HG03571 (cell line): Measurements from ENCODE around the gene GATB.
"Not testable (repeated sequence)": the region's sequence is repeated elsewhere in the genome, so short reads cannot be mapped to it uniquely, and the experiment has no call there.

Experiments
- ATAC-seq: cut with Tn5 transposase; IDR thresholded peaks from one replicate; pipeline ENCODE4 v1.9.1; 2021; ENCODE audit not compliant: unreplicated experiment

The GATB gene

DNA sequence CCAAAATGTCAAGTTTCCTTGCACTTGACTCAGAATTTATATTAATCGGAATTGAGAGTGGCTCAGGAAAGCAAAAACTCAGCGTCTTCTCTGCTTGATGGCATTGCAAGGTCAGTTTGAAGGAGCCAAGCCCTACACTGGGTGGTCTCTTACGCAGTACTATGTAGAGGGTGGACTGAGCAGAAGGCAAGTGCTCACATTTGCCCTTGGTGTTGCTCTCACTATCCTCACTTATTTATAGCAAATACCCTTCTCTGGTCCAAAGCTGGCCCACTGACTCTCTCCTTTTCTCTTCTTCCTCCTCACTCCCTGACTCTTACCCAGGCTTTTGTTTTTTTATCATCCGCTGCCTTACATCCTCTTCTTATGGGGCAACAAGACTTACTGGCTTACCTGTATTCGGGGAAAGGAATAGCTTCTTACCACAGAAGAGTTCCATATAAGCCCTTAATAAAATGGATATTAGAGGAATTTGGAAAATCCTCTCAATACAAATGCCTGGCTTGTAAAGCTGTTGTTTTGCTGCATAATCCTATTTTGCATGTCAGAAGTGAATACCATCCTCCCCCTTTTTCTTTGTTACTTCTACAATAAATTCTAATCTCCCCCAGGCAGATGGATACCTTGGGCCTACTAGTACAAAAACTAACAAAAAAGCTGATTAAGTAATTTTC is 24.8 kb upstream of the GATB start:
- no peak for ATAC-seq

DNA sequence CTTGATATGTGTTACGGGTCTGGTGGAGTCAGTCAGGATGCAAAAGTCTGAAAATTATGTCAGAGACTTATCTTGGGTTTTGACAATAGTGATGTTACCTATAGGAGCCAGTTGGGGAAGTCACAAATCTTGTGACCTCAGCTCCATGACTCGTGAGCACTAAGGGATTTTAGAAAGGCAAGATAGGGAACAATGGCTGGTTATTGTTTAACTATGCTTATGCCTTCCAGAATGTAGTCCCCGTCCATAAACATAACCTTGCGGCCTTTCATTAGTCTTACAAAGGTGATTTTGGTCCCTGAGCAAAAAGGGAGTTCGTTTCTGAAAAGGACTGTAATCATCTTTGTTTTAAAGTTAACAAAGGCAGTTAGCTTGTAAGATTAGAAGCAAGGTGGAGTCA is 23.9 kb upstream of the GATB start:
- ATAC-seq = no peak

DNA sequence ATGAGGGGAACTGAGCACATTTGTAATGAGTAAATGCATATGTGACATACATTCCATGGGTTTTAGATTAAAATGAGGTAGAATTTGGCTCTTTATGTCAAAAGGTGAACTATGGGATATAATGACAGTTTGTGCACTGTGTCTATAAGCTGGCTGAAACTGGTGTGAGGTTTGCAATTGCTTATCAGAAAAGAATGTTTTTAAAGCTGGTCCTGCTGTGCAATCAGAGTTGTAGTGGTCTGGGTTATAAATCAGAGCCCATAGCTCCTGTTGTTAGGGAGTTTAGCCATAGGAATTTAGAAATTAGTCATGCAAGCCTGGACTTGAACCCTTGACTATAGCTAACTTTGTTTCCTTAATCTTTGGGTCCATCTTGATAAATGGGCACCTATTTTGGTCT is 23.1 kb upstream of the GATB start:
- ATAC-seq = no peak

DNA sequence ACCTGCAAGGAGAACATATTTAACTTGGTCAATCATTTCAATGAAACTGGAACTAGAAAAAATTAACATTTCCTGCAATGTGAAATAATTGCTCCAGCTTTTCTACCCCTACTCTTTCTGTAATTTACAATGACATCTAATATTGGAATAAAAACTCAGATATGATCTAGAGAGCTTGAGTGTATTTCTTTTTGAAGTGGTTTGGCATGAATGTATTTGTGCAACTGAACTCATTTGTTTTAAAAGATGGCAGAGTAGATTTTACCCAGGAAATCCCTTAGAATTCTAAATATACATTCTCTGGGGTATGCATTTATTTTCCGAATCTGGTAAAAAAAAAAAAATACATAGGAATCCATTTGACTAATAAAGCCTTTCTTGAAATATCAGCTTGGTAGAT is 21.5 kb upstream of the GATB start:
- ATAC-seq = no peak

DNA sequence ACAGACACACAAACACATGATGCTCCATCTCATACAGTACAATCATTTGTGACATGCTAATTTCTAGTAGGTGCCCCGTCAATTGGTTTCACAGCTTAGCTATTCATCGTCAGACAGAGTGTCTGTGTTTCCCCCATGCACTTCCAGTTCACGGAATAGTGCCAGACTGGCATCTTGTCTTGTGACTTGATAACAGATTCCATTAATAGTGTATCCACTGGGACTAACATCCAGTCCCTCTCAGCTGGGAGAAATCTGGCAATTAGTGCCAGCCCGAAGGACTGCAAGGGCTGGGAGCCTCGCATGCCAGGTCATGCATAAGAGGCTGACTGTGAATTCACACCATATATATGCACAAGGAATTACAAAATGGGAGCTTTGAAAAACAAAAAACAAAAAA is 20.2 kb upstream of the GATB start:
- no peak for ATAC-seq

DNA sequence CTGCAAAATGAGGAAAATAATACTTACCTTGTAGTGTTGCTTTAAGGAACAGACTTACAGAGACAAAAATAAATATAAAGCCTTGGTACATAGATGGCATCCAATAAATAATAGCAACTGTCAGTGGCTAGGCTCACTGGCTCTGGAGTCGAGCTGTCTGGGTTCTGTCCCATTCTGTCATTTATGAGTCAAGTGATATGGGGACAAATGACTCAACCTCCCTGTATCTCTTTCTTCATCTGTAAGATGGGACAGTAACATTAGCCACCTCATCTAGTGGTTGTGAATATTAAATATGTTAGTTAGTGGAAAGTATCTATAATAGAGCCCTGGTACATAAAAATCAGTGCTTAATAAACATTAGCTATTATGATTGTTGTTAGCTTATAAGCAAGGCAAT is 16.7 kb upstream of the GATB start:
- ATAC-seq = no peak

DNA sequence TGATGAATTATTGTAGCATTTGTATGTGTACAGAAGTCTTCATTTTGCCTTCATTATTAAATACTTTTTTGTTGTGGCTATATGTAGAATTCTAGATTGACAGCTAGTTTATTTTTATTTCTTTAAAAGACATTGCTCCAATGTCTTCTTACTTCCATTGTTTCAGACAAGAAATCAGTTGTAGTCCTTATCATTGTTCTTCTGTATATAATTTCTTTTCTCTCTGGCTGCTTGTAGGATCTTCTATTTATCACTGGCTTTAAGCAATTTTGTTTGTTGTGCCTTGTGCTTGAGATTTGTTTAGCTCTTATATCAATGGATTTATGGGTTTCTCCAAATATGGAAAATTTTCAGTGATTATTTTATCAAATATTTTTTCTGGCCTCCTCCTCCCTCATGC is 13.5 kb upstream of the GATB start:
- ATAC-seq = no peak

DNA sequence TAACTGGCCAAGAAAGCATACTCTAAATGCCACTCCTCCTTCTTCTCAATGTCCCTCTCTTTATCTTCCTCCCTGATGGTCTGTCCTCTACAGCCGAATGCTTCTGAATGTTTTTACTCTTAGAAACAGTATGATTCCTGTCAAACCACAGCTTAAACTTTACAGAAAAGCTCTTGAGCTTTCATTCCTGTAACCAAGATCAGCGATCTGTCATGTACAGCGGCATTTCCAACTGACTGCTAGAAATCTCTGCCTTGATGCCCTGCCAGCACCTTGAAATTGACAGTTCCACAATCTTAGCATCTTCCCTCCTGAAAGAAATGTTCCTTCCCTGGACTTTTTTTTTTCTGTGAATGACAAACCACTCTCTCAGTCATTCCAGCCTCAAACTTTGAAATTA is 11.5 kb upstream of the GATB start:
- no peak for ATAC-seq

DNA sequence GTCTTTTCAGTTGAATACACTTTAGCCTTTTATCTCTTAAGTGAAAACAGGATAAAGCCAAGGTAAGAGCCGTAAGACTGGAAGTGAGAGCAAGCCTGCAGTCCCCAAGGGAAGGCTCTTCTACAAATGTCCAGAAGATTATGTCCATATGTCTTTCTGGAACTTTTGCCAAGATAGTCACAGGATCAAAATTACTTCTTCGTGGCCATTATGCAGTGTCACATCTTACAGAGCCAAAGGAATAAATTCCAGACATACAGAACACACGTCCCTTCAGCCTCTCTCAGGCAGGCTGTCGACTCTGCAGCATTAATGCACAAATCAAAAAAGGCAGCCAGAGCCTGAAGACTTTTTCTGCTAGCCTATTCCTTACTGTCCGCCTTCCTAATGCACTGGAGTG is 10.9 kb upstream of the GATB start:
- ATAC-seq = no peak

DNA sequence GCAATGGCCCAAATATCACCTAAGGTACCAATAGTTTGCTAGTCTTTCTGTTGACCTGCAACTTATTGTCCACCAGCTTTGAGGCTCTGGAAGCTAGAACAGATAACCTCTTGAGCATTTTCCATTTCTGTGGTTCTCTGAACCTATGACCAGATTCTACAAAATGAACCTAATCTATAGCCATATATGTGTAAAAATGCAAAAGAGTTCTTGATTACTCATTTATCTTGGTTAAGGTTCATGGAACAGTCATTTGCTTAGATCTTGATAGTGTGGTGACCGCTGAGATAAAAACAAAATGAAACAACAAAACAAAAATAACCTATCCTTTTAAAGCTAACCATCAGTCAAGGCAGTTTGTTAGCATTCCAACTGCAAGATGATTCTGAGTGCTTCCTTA is 9.3 kb upstream of the GATB start:
- ATAC-seq = no peak

DNA sequence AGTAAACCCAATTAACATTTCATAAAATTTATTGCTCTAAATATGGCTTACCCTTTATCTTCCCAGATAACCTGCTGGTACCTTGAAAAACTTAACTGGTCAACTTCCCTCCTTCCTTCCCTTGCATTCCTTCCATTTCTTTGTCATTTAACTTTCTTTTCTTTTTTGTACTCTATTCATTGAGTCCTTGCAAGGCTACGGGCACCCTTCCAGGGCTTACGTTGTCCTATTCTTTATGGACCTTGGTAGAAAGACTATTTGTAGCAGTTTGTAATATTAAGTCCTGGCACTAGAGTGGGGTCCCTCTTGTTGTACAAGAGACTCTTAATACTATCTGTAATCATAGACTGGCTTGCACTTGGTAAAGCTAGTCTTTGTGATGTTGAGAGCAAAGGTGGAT is 8.0 kb upstream of the GATB start:
- no peak for ATAC-seq

DNA sequence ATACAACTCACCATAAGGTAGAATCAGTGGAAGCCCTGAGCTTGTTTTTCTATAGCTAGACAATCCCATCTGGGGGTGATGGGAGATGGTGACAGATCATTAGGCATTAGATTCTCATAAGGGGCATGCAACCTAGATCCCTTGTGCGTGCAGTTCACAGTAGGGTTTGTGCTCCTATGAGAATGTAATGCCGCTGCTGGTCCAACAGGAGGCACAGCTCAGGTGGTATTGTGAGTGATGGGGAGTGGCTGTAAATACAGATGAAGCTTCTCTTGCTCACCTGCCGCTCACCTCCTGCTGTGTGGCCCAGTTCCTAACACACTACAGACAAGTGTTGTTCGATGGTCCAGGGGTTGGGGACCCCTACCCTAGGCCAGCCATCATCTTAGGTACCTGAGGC is 5.9 kb upstream of the GATB start:
- no peak for ATAC-seq

DNA sequence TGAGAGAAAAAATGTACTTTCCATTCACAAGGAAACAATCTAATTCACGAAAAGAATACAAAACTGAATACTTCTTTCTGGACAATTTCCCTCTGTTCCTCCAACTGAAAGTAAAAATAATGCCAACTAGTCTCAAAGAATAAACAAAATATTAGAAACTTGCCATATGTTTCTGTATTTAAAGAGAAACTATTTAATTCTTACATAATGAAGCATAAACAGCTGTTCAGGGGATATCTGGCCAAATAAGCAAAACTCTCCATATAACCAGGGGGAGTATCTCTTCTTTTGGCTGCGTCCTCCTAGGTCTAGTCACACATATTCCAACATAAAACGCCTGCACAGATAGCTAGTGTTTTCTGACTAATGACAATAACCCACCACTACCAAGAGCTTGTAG is 805 bp downstream of the GATB start:
- ATAC-seq = no peak

DNA sequence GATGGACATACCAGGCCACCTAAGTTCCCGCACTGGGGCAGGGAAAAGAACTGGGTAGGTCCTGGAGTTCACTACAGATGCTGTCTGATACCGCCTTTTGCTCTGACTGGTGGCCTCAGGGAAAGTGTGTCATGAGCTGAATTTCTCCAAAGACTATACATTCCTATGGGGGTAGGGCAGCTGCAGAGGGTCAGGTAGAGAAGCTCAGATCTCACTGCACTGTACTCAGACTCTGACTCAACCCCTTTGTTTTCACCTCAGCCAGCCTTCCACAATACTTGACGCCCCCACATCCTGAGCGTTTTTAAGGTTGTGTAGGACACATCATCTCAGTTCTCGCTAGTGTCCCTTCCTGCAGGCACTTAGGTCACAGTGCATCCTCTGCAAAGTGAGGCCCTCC is 7.8 kb downstream of the GATB start:
- no peak for ATAC-seq

DNA sequence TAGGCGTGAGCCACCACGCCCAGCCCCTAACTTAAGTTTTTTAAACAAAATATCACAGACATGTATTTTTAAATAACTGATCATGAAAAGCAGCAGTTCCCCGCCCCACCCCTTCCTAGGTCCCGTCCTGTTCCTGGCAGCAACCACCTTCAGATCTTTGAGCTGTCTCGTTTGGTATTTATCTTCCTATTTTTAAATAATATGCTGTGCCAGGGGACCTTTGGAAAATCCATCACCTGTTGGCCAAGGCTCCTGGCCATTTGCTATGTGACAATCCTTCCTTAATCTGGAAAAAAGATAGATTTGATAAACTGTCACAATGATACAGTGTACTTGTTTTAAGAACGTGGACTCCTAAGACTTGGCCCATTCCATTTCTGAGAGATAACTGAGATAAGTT is 10.7 kb downstream of the GATB start:
- no peak for ATAC-seq

DNA sequence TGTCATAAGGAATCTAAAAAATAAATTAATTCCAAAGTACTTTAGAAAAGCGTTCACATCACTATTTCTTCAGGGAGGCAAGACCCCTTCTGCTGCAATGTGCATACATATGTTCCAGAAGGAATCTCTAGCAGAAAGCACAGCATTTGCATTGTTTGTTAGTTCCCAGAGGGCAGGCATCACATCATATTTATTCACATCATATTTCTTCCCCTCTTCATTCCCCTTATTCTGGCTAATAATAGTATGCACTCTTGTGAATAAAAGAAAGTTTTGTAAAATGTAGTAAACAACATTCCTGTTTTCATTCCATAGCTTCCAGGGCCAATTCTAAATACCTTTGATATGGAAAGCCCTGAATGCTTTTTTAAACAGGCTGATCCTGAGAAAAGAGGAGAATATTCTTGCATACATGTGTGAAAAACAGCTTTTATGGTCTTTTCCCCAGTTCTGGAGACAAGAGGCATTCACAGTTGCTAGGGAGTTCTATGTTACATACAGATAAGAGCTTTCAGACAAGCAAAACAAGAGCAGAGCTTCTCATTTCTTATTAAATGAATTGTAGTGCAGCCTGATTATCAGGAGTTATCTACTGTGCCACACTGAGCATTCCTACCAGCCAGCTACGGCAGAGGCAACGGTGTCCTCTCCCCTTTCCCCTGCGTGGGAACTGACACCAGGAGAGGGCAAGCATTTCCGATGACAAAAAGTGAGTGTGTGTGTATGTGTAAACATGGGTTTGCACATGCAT is 15.2 kb downstream of the GATB start:
- no peak for ATAC-seq

DNA sequence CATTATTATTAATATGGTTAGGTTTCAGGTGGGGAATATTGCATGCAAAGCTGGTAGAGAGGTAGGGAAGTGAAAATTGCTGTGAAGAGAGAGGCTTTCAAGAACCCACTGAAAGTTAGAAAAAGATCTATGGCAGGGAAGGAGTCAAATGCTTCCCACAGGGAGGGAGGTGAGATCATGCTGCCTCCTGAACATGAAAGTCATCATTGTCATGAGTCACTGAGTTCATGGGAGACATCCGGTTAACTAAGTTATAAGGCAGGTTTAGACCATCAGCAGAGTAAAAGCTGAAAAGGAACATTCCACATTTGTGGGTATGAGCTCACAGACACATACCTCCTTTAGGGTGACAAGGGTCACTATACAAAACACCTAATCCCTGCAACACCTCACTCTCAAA is 16.2 kb downstream of the GATB start:
- no peak for ATAC-seq

DNA sequence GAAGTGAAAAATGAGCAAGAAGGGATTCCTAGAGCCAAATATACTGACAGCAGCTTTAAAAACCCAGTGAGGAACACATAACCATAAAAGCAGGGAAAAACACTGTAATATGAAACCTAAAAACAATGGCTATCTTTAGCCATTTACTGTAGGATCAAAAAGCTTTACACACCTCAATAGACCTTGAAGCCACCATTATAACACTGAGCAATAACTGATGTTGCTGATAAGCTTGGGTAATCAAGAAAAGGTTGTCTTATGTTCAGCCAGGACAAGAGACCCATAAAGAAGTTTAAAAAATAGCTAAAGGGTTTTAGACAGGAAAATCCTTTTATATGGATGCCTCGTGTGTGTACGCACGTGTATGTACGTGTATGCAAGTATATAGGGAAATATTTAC is 16.9 kb downstream of the GATB start:
- ATAC-seq = no peak

DNA sequence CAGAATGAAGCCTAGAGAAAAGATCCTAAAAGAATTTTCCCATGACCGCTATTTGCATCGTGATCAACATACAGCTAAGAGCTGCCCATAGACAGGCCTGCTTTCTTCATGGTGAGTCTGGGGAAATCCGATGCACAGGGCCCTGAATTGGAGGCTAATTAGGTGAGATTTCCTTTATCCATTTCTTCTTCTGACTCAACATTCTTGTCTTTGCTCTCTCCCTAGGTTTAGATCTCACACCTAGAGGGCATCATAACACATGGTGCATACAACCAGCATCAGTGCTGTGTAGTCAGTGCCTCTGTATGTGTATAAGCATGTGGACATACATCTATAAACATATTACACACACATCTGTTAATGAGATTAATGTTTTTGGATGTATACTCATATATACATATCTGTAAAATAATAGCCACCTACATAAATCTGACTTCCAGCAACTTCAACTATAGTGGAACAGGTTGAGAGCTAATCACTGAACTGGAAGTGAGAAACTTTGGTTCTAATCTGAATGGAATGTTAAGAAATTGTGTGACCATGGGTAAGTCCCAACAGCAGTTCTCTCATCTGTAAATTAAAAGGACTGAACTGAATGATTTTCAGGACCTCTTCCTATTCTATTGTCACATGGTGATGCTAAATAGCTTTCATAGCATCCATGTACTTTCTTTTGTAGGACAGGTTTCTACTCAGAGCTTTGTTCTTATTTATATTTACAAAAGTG is 17.5 kb downstream of the GATB start:
- no peak for ATAC-seq

DNA sequence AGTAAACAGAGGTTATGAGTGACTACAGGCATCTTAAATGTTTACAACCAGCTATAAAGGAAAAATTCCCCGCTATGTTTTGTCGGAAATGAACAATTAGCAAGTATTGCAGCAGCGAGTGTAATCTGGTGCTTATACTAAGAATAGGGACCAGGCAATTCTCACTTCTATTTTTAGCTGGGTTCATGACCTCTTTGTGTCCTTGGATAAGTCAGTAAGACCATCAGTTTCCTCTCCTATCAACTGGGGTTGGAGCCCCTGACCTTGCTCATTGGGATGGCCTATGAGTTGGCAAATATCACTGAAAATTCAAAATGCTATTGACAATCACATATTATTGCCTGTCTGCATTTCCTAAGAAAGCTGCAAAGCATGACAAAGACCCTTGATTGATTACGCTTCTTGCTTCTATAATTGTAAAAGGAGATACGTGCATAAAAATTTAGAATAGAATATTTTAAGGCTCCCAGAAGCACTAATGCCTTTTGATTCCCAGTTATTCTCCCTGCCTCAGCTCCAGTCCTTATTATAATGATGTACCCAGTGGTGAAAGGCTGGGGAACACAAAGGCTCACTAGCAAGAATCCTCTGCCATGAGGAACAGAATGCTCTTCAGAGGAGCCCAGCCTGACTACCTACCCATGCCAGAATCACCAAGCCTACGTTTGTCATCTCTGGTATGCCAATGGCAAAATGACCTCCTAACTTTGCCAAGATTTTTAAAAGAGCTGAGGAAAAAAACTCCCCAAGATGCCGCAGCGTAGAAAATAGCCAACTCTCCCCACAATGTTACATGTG is 21.9 kb downstream of the GATB start:
- ATAC-seq = no peak

DNA sequence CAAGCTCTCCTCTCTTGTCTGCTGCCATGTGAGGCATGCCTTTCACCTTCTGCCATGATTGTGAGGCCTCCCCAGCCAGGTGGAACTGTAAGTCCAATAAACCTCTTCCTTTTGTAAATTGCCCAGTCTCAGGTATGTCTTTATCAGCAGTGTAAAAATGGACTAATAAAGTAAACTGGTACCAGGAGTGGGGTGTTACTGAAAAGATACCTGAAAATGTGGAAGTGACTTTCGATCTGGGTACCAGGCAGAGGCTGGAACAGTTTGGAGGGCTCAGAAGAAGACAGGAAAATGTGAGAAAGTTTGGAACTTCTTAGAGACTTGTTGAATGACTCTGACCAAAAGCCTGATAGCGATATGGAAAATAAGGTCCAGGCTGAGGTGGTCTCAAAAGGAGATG is 24.0 kb downstream of the GATB start:
- ATAC-seq = not testable (repeated sequence)

DNA sequence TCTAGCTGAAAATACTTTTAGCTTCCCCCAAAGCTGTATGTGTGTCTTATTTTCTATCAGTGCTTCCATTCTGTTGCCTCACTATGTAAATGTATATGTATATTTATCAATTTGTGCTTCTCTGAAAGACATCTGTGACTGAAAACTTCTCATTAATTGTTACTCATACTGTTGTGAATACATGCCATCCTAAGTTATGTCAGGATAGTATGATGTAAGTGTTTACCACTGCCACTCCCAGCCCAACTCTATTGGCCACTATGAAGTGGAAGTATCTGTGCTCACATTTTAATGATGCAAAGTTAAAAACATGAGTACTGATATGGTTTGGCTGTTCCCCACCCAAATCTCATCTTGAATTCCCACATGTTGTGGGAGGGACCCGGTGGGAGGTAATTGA is 24.4 kb downstream of the GATB start:
- ATAC-seq = no peak
